Adrenal gland (tissue), 5 donors: ENCODE measurements around the gene RHOC.

Experiments used
- CTCF ChIP-seq, 6 experiments: fragments of 450-650 bp in 4 of 6; fragments of 200-600 bp in 2 of 6; sonication (generic) in 1 of 6; IDR thresholded peaks; 1 replicate in 5 of 6; 2 replicates in 1 of 6; pipeline versions ENCODE4 v1.5.1 to v1.8.0; 2016 to 2021; ENCODE audit warnings: antibody characterized with exemption in 6 of 6, mild to moderate bottlenecking in 2 of 6, moderate library complexity in 1 of 6
- POLR2A ChIP-seq, 2 donors: fragments of 450-650 bp; IDR thresholded peaks; one replicate each; pipeline ENCODE4 v1.6.1; 2017; ENCODE audit warnings: antibody characterized with exemption in 2 of 2, mild to moderate bottlenecking in 2 of 2, moderate library complexity in 1 of 2
- donor health status: DM: no; HTN: no; CAD: no.

- TF ChIP-seq CTCF (IDR thresholded peaks at IDR 0.05) (no peak), POLR2A (IDR thresholded peaks at IDR 0.05) (no peak)
Measured at GRCh38 chr1:112687361-112687760, 19.6 kb downstream of the RHOC start.
